Measurements from ENCODE around the gene FAM89B. TPM values are rescaled to one million over a fixed set of nuclear protein-coding genes. Genes with fewer than 3 reads are reported as not detected.

Gene FAM89B
- total RNA-seq, 4 donors from 2014 or later: 30.8 to 44.6 (median 32.4) TPM

DNA sequence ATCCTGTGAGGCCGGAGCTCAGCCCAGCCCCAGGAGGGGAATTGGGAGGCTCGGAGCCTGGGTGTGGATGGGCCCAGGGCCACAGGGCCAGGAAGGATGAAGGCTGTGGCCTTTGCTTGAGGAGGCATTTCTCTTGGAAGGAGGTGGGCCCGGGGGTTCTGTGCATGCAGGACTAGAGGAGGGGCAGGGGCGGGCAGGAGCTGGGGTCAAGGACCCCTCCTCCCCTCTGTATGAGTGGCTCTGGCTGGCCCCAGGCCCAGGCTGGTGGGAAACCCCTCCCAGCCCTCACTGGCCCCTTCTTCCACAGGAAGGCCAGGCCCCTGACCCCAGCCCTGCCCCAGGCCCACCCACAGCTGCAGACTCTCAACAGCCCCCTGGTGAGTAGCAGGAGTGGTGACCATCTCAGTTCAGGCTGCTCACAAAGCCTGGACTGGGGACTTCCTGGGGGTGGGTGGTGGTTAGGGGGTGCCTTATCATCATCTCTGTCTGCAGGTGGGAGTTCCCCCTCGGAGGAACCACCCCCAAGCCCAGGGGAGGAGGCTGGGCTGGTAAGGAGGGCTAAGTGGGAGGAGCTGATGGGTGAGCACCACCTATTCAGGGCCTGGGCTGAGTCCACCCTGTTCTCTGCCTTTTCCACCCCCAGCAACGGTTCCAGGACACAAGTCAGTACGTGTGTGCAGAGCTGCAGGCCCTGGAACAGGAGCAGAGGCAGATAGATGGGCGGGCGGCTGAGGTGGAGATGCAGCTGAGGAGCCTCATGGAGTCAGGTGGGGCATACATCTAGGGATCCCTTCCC is 17.3 kb downstream of the FAM89B start:
- H3K36me3 ChIP-seq: peaks cover 0 to 35% (median 0%) of the 10 kb centered on the region in 3 donors
- H3K9me3 ChIP-seq: no peaks in the 10 kb centered on the region
- TF ChIP-seq POLR2A (IDR thresholded peaks at IDR 0.05): no peak
- TF ChIP-seq, protein P1, sequence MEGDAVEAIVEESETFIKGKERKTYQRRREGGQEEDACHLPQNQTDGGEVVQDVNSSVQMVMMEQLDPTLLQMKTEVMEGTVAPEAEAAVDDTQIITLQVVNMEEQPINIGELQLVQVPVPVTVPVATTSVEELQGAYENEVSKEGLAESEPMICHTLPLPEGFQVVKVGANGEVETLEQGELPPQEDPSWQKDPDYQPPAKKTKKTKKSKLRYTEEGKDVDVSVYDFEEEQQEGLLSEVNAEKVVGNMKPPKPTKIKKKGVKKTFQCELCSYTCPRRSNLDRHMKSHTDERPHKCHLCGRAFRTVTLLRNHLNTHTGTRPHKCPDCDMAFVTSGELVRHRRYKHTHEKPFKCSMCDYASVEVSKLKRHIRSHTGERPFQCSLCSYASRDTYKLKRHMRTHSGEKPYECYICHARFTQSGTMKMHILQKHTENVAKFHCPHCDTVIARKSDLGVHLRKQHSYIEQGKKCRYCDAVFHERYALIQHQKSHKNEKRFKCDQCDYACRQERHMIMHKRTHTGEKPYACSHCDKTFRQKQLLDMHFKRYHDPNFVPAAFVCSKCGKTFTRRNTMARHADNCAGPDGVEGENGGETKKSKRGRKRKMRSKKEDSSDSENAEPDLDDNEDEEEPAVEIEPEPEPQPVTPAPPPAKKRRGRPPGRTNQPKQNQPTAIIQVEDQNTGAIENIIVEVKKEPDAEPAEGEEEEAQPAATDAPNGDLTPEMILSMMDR (IDR thresholded peaks at IDR 0.05): no peak
- no peak for DNase-seq
- H3K27ac ChIP-seq: peak overlapping the region in 1 of 4 donors; percentile 87
- H3K4me1 ChIP-seq: peaks cover 0 to 38% (median 20%) of the 10 kb centered on the region in 4 donors
- no peaks in the 10 kb centered on the region for H3K27me3 ChIP-seq
- no peak overlapping the region for H3K4me3 ChIP-seq

DNA sequence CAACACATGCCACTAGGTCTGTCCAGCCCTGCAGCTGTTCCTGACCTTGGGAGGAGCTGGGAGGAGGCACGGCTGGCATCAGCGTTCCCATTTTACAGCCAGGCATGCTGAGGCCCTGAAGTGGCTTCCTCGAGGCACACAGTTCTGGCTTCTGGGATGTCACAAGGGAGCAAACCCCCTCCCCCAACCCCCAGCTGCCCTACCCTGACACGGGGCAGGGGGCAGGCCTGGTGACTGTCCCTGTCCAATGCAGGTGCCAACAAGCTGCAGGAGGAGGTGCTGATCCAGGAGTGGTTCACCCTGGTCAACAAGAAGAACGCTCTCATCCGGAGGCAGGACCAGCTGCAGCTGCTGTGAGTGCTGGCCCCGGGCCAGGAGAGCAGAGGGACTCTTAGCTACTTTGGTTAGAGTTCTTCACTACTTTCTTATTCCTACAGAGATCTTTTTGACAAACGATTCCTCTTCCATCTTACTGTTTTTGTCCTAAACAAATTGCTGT is 18.0 kb downstream of the FAM89B start:
- H3K36me3 ChIP-seq: peaks cover 0 to 33% (median 0%) of the 10 kb centered on the region in 3 donors
- TF ChIP-seq POLR2A (IDR thresholded peaks at IDR 0.05): no peak
- TF ChIP-seq, protein P1 (IDR thresholded peaks at IDR 0.05): no peak
- H3K27me3 ChIP-seq: no peaks in the 10 kb centered on the region
- H3K4me1 ChIP-seq: peaks cover 0 to 38% (median 21%) of the 10 kb centered on the region in 4 donors
- no peak overlapping the region for H3K27ac ChIP-seq
- H3K4me3 ChIP-seq: no peak overlapping the region
- DNase-seq: peak in 1 of 3 donors; percentile 50
- H3K9me3 ChIP-seq: no peaks in the 10 kb centered on the region

DNA sequence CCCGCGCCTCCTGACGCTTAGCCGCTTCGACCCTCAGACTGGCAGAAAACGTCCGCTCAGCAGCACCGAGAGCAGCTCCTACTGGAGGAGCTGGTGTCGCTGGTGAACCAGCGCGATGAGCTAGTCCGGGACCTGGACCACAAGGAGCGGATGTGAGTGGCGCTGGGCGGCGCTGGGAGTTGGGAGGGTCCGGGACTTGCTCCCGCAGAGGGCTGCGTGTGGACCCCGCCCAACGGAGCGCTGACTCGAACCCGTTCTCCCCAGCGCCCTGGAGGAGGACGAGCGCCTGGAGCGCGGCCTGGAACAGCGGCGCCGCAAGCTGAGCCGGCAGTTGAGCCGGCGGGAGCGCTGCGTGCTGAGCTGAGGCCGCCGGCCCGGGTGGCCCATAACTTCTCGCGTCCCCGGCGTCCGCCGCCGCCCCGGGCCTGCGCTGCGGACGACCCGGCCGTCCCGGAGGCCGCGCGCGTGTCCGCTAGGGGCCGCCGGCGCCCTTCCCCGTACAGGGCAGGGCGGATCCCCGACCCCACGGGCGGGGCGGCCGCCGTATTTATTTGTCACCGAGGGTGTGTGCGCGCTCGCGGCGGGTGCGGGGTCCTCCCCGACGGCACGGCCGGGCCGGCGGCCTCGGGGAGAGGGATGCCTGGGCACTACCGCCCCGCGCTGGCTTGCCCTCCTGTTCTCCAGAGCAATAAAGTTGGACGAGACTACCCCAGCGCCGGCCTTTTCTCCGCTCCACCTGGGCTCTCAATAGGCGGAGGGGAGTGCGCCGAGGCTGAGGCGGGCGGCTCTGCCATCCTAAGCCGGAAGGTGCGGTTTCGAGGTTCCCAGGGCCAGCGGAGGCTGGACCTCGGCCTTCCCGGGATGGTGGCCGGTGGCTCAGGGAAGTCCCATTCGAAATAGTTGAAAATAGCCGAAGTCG is 19.9 kb downstream of the FAM89B start:
- H3K27me3 ChIP-seq: no peaks in the 10 kb centered on the region
- peak overlapping the region in 2 of 4 donors; percentile 30 to 33 for H3K4me3 ChIP-seq
- peaks cover 0 to 24% (median 0%) of the 10 kb centered on the region in 3 donors for H3K36me3 ChIP-seq
- TF ChIP-seq, protein P1 (IDR thresholded peaks at IDR 0.05): peak in 3 of 6 experiments; percentile 42 to 46 (median 45)
- no peak for TF ChIP-seq POLR2A (IDR thresholded peaks at IDR 0.05)
- H3K9me3 ChIP-seq: no peaks in the 10 kb centered on the region
- peak overlapping the region in 3 of 4 donors; percentile 14 to 70 (median 60) for H3K27ac ChIP-seq
- peak in 2 of 3 donors; percentile 44 to 77 for DNase-seq
- peaks cover 0 to 34% (median 16%) of the 10 kb centered on the region in 4 donors for H3K4me1 ChIP-seq

DNA sequence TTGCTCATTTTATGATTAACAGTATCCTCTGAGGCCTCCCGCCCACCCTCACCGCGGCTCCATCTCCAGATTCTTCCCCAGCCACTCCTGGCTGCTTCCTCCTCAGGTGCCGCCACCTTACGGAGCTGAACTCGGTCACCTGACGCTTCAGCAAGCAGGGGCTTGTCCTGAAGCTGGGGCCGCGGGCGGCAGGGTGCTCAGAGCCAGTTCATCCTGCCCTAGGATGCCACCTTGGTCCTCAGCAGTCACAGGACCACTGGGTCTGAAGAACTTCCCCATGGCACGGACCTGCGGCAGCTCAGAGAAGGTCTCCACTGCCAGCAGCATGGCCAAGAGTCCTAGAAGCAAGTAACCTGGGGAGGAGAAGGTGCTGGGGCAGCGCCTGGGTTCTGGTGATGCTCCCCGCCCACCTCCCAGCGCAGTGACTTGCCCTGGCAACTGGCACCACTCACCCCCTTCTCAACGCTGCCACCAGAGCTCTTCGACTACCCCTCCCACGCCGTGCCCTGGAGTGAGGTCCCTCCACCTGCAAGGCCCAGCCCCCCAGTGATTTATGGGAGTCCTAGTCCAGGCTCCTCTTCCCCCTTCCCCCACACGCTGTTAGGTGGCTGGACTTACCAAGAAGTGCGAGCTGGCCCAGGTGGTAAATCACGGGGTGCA is 20.6 kb downstream of the FAM89B start:
- peaks cover 0 to 28% (median 10%) of the 10 kb centered on the region in 4 donors for H3K4me1 ChIP-seq
- no peaks in the 10 kb centered on the region for H3K27me3 ChIP-seq
- TF ChIP-seq, protein P1 (IDR thresholded peaks at IDR 0.05): no peak
- no peak for TF ChIP-seq POLR2A (IDR thresholded peaks at IDR 0.05)
- DNase-seq: no peak
- peak overlapping the region in 2 of 4 donors; percentile 14 to 60 for H3K27ac ChIP-seq
- no peaks in the 10 kb centered on the region for H3K9me3 ChIP-seq
- H3K36me3 ChIP-seq: peaks cover 0 to 30% (median 0%) of the 10 kb centered on the region in 3 donors
- H3K4me3 ChIP-seq: no peak overlapping the region
